Liver (tissue), 9 donors: Measurements from ENCODE around the gene PTPRQ. TPM values are rescaled to one million over a fixed set of nuclear protein-coding genes. Genes with fewer than 3 reads are reported as not detected.

Experiments used
- DNase-seq: peaks from one replicate; pipeline ENCODE4 v3.0.0-alpha.2; 2017; ENCODE audit warnings: low spot score
- H3K27ac ChIP-seq, 2 donors: one replicate each; pipeline ENCODE4 v1.7.0; 2013; ENCODE audit warnings: inconsistent platforms in 2 of 2, low read length in 2 of 2, control low read depth in 1 of 2, low read depth in 1 of 2, mild to moderate bottlenecking in 1 of 2
- H3K27me3 ChIP-seq, 4 donors: one replicate each; pipeline versions ENCODE4 v1.6.1 to v1.7.0; 2013; ENCODE audit warnings: low read length in 3 of 4, inconsistent platforms in 1 of 4, mild to moderate bottlenecking in 1 of 4, moderate library complexity in 1 of 4; ENCODE audit not compliant: control insufficient read depth in 4 of 4, insufficient read depth in 4 of 4
- H3K36me3 ChIP-seq, 4 donors: one replicate each; pipeline versions ENCODE4 v1.6.1 to v1.7.0; 2013; ENCODE audit warnings: low read length in 3 of 4, mild to moderate bottlenecking in 3 of 4, low read depth in 1 of 4, moderate library complexity in 1 of 4; ENCODE audit not compliant: control insufficient read depth in 4 of 4, insufficient read depth in 3 of 4
- H3K4me1 ChIP-seq, 4 donors: one replicate each; pipeline versions ENCODE4 v1.6.1 to v1.7.0; 2013; ENCODE audit warnings: low read length in 3 of 4, mild to moderate bottlenecking in 3 of 4, moderate library complexity in 1 of 4; ENCODE audit not compliant: control insufficient read depth in 4 of 4, insufficient read depth in 4 of 4
- H3K4me3 ChIP-seq, 3 donors: one replicate each; pipeline versions ENCODE4 v1.6.1 to v1.7.0; 2013; ENCODE audit warnings: low read length in 3 of 3, control low read depth in 1 of 3, low read depth in 1 of 3, mild to moderate bottlenecking in 1 of 3
- H3K9ac ChIP-seq, 2 donors: one replicate each; pipeline ENCODE4 v1.7.0; 2013; ENCODE audit warnings: low read length in 2 of 2, mild to moderate bottlenecking in 2 of 2, moderate library complexity in 2 of 2, control low read depth in 1 of 2, low read depth in 1 of 2
- H3K9me3 ChIP-seq, 4 donors: one replicate each; pipeline versions ENCODE4 v1.6.1 to v1.7.0; 2013; ENCODE audit warnings: low read length in 3 of 4; ENCODE audit not compliant: control insufficient read depth in 4 of 4
- CTCF ChIP-seq: fragments of 150-350 bp; IDR thresholded peaks from 2 replicates; pipeline ENCODE4 v1.5.1; 2017; ENCODE audit warnings: improper control_type of control experiment, low read depth, low read length; ENCODE audit not compliant: missing input control
- EGR1 ChIP-seq, 2 donors: IDR thresholded peaks; 2 replicates each; pipeline ENCODE4 v1.6.1; 2016 to 2018; ENCODE audit warnings: antibody characterized with exemption in 2 of 2, low read depth in 2 of 2
- FOXA1 ChIP-seq: IDR thresholded peaks from 2 replicates; pipeline ENCODE4 v1.6.1; 2016; ENCODE audit warnings: antibody characterized with exemption
- FOXA2 ChIP-seq: IDR thresholded peaks from 2 replicates; pipeline ENCODE4 v1.6.1; 2016; ENCODE audit warnings: antibody characterized with exemption
- GABPA ChIP-seq, 2 donors: IDR thresholded peaks in 1 of 2; conservative IDR thresholded peaks in 1 of 2; 2 replicates each; pipeline ENCODE4 v1.6.1; 2016; ENCODE audit warnings: antibody characterized with exemption in 2 of 2, mild to moderate bottlenecking in 1 of 2, moderate library complexity in 1 of 2
- HNF4A ChIP-seq, 2 donors: conservative IDR thresholded peaks; 2 replicates each; pipeline ENCODE4 v1.6.1; 2016; ENCODE audit warnings: antibody characterized with exemption in 2 of 2, mild to moderate bottlenecking in 2 of 2
- HNF4G ChIP-seq: IDR thresholded peaks from 2 replicates; pipeline ENCODE4 v1.6.1; 2016; ENCODE audit warnings: antibody characterized with exemption
- JUND ChIP-seq, 2 donors: IDR thresholded peaks; 2 replicates each; pipeline ENCODE4 v1.6.1; 2016; ENCODE audit warnings: antibody characterized with exemption in 2 of 2
- REST ChIP-seq: IDR thresholded peaks from 2 replicates; pipeline ENCODE4 v1.6.1; 2016; ENCODE audit warnings: antibody characterized with exemption, mild to moderate bottlenecking
- TAF1 ChIP-seq: conservative IDR thresholded peaks from 2 replicates; pipeline ENCODE4 v1.6.1; 2016; ENCODE audit warnings: antibody characterized with exemption, mild to moderate bottlenecking
- WGBS: extraction: QIAGEN DNeasy Blood & Tissue Kit; methylation state at CpG from one replicate; pipeline ENCODE4 v1.1.7; 2013; 5-methylcytosine and 5-hydroxymethylcytosine counted together
- polyA plus RNA-seq, 2 donors: library from polyadenylated mRNA; stranded (reverse) in 1 of 2; unstranded in 1 of 2; fragments of 200-250 nt in 1 of 2; fragments of >200 nt in 1 of 2; fragmentation: Nextera tagmentation in 1 of 2; extraction: Ambion mirVana in 1 of 2; gene quantifications; one replicate each; pipeline versions ENCODE4 v1.2.1 to v1.2.3, GENCODE V29; 2013 to 2015
- total RNA-seq, 2 donors: library from RNA; depleted of rRNA; stranded (reverse); fragments of >200 nt; gene quantifications; one replicate each; pipeline ENCODE4 v1.2.3, GENCODE V29; 2014
- donor health status: healthy.
- donor health status: healthy.
- donor health status: healthy.
- donor health status: healthy.
- donor health status: healthy.

The PTPRQ gene
- total and polyA plus RNA-seq, 4 donors, result 0.02 to 0.08 (median 0.04) TPM

- TF ChIP-seq HNF4A (conservative IDR thresholded peaks at IDR 0.05), result no peak
- no peak for TF ChIP-seq FOXA1
Measured at GRCh38 chr12:80716696-80717469, 272.8 kb downstream of the PTPRQ start, which contains the start of gene MYF5 (continued).

GRCh38 chr12:80717856-80718255 lies 273.8 kb downstream of the PTPRQ start:
- no peak for TF ChIP-seq GABPA (IDR thresholded peaks at IDR 0.05 in 1 of 2, conservative IDR thresholded peaks at IDR 0.05 in 1 of 2)
- TF ChIP-seq HNF4G, result no peak
- no peak for TF ChIP-seq CTCF
- TF ChIP-seq EGR1 (IDR thresholded peaks at IDR 0.05; ENCODE audit: low read depth in 2 of 2), result no peak
- TF ChIP-seq FOXA2, result no peak
- TF ChIP-seq REST, result no peak
- no peak for TF ChIP-seq JUND (IDR thresholded peaks at IDR 0.05)
- Histone ChIP-seq H3K36me3 (no peaks in the 10 kb centered on the region), H3K4me1 (no peaks in the 10 kb centered on the region), H3K27ac (no peak overlapping the region), H3K4me3 (no peak overlapping the region), H3K9ac (no peak overlapping the region), H3K9me3 (no peaks in the 10 kb centered on the region), H3K27me3 (no peaks in the 10 kb centered on the region)
- no peak for DNase-seq
- 75% methylated on average over 4 of the region's 4 CpGs for WGBS

GRCh38 chr12:80720516-80720915 lies 276.5 kb downstream of the PTPRQ start:
- Histone ChIP-seq H3K9me3 (no peaks in the 10 kb centered on the region), H3K27me3 (no peaks in the 10 kb centered on the region), H3K4me1 (no peaks in the 10 kb centered on the region), H3K27ac (no peak overlapping the region), H3K4me3 (no peak overlapping the region), H3K36me3 (no peaks in the 10 kb centered on the region), H3K9ac (no peak overlapping the region)
- DNase-seq, result no peak
- TF ChIP-seq EGR1 (IDR thresholded peaks at IDR 0.05; ENCODE audit: low read depth in 2 of 2), result no peak
- no peak for TF ChIP-seq GABPA (IDR thresholded peaks at IDR 0.05 in 1 of 2, conservative IDR thresholded peaks at IDR 0.05 in 1 of 2)
- TF ChIP-seq TAF1, result no peak
- no peak for TF ChIP-seq REST
- 86% methylated on average over 1 of the region's 1 CpG for WGBS
